KMS-11 (cell line): ENCODE results near the gene MAGOHB.

ENCODE experiments used
- H2AFZ ChIP-seq: fragments of 200-600 bp; sonication (generic); 2 replicates; pipeline ENCODE4 v1.6.1; 2016; ENCODE audit warnings: antibody characterized with exemption, mixed run types, low read depth
- H3K27ac ChIP-seq: fragments of 200-600 bp; sonication (generic); 2 replicates; pipeline ENCODE4 v1.6.1; 2016; ENCODE audit warnings: mild to moderate bottlenecking, mixed run types
- H3K27me3 ChIP-seq: fragments of 200-600 bp; sonication (generic); 2 replicates; pipeline ENCODE4 v1.6.1; 2017; ENCODE audit warnings: mild to moderate bottlenecking, low read depth, mixed run types, moderate library complexity; ENCODE audit not compliant: insufficient read depth
- H3K36me3 ChIP-seq: fragments of 200-600 bp; sonication (generic); 2 replicates; pipeline ENCODE4 v1.6.1; 2017; ENCODE audit warnings: mild to moderate bottlenecking, mixed run types; ENCODE audit not compliant: insufficient read depth
- H3K4me1 ChIP-seq: fragments of 200-600 bp; sonication (generic); 2 replicates; pipeline ENCODE4 v1.6.1; 2016; ENCODE audit warnings: mild to moderate bottlenecking, low read depth, mixed run types; ENCODE audit not compliant: poor library complexity, severe bottlenecking
- H3K4me2 ChIP-seq: fragments of 200-600 bp; sonication (generic); 2 replicates; pipeline ENCODE4 v1.7.0; 2016; ENCODE audit warnings: mild to moderate bottlenecking, mixed run types
- H3K4me3 ChIP-seq: fragments of 200-600 bp; sonication (generic); IDR thresholded peaks from 2 replicates; pipeline ENCODE4 v1.6.1; 2017; ENCODE audit warnings: low read depth, low read length, mixed read lengths; ENCODE audit not compliant: insufficient read depth
- H3K79me2 ChIP-seq: fragments of 200-600 bp; sonication (generic); 2 replicates; pipeline ENCODE4 v1.6.1; 2016; ENCODE audit warnings: low read depth, mixed run types; ENCODE audit not compliant: insufficient read depth
- H3K9ac ChIP-seq: fragments of 200-600 bp; sonication (generic); 2 replicates; pipeline ENCODE4 v1.6.1; 2016; ENCODE audit warnings: mild to moderate bottlenecking, mixed run types
- H4K20me1 ChIP-seq: fragments of 200-600 bp; sonication (generic); 2 replicates; pipeline ENCODE4 v1.6.1; 2016; ENCODE audit warnings: mild to moderate bottlenecking, mixed run types; ENCODE audit not compliant: insufficient read depth
- TF ChIP-seq, protein P1 (sequence below): fragments of 200-600 bp; sonication (generic); conservative IDR thresholded peaks from 2 replicates; pipeline ENCODE4 v1.6.1; 2017; ENCODE audit warnings: low read depth, mild to moderate bottlenecking, antibody characterized with exemption, low read length, moderate library complexity, mixed read lengths

The MAGOHB gene

GRCh38 chr12:10624605-10625004 lies 11.2 kb upstream of the MAGOHB start:
- H3K4me3 ChIP-seq: no peak overlapping the region
- no peaks in the 10 kb centered on the region for H3K4me1 ChIP-seq
- H3K79me2 ChIP-seq: no peaks in the 10 kb centered on the region
- no peak overlapping the region for H3K4me2 ChIP-seq
- no peaks in the 10 kb centered on the region for H3K27me3 ChIP-seq
- H2AFZ ChIP-seq: no peak overlapping the region
- no peak overlapping the region for H3K9ac ChIP-seq
- no peak overlapping the region for H3K27ac ChIP-seq
- TF ChIP-seq, protein P1, sequence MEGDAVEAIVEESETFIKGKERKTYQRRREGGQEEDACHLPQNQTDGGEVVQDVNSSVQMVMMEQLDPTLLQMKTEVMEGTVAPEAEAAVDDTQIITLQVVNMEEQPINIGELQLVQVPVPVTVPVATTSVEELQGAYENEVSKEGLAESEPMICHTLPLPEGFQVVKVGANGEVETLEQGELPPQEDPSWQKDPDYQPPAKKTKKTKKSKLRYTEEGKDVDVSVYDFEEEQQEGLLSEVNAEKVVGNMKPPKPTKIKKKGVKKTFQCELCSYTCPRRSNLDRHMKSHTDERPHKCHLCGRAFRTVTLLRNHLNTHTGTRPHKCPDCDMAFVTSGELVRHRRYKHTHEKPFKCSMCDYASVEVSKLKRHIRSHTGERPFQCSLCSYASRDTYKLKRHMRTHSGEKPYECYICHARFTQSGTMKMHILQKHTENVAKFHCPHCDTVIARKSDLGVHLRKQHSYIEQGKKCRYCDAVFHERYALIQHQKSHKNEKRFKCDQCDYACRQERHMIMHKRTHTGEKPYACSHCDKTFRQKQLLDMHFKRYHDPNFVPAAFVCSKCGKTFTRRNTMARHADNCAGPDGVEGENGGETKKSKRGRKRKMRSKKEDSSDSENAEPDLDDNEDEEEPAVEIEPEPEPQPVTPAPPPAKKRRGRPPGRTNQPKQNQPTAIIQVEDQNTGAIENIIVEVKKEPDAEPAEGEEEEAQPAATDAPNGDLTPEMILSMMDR: no peak
- H4K20me1 ChIP-seq: no peaks in the 10 kb centered on the region
- no peaks in the 10 kb centered on the region for H3K36me3 ChIP-seq

DNA sequence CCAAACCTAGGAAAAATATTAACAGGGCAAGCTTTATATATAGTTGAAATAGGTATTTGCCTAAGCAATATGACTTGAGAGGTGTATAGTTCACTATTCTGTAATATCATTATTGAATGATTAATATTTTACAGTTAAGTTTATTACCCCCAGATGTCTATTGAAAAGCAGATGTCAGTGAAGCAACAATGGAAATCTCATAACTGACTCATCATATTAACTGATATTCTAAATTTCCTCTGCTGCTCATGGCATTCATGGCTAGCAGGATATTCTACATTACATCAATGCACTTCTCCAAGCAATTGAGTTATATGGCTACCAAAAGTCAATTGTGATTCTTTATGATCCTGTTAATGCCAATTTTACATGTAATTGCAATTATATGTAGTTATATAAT lies 9.7 kb upstream of the MAGOHB start:
- H3K27ac ChIP-seq: no peak overlapping the region
- no peak overlapping the region for H3K4me2 ChIP-seq
- no peaks in the 10 kb centered on the region for H3K79me2 ChIP-seq
- H3K27me3 ChIP-seq: no peaks in the 10 kb centered on the region
- H4K20me1 ChIP-seq: no peaks in the 10 kb centered on the region
- H3K9ac ChIP-seq: no peak overlapping the region
- TF ChIP-seq, protein P1: no peak
- no peak overlapping the region for H3K4me3 ChIP-seq
- no peaks in the 10 kb centered on the region for H3K36me3 ChIP-seq
- no peak overlapping the region for H2AFZ ChIP-seq
- H3K4me1 ChIP-seq: no peaks in the 10 kb centered on the region

- H3K27me3 ChIP-seq: no peaks in the 10 kb centered on the region
- H3K9ac ChIP-seq: no peak overlapping the region
- H3K27ac ChIP-seq: no peak overlapping the region
- TF ChIP-seq, protein P1: no peak
- H3K36me3 ChIP-seq: no peaks in the 10 kb centered on the region
- H3K79me2 ChIP-seq: no peaks in the 10 kb centered on the region
- H3K4me2 ChIP-seq: no peak overlapping the region
- H3K4me1 ChIP-seq: no peaks in the 10 kb centered on the region
- no peak overlapping the region for H2AFZ ChIP-seq
- H3K4me3 ChIP-seq: no peak overlapping the region
- H4K20me1 ChIP-seq: no peaks in the 10 kb centered on the region
These were observed 7.9 kb upstream of the MAGOHB start for GRCh38 chr12:10621278-10621677.

GRCh38 chr12:10620078-10620779 lies 6.8 kb upstream of the MAGOHB start:
- H3K27ac ChIP-seq: no peak overlapping the region

More at GRCh38 chr12:10620078-10620779, 6.8 kb upstream of the MAGOHB start:
- H4K20me1 ChIP-seq: no peaks in the 10 kb centered on the region
- H3K4me2 ChIP-seq: no peak overlapping the region
- H3K36me3 ChIP-seq: no peaks in the 10 kb centered on the region
- H2AFZ ChIP-seq: no peak overlapping the region
- H3K27me3 ChIP-seq: no peaks in the 10 kb centered on the region
- H3K4me1 ChIP-seq: no peaks in the 10 kb centered on the region
- no peaks in the 10 kb centered on the region for H3K79me2 ChIP-seq
- H3K9ac ChIP-seq: no peak overlapping the region
- no peak overlapping the region for H3K4me3 ChIP-seq
- TF ChIP-seq, protein P1: no peak
